Measurements from ENCODE around the gene PLD4.

PLD4 gene

GRCh38 chr14:104971447-104972240 lies 47.0 kb downstream of the PLD4 start:
- no peak for ATAC-seq
- TF ChIP-seq POU6F1 (CRISPR knock-in tag; IDR thresholded peaks at IDR 0.05; ENCODE audit: borderline replicate concordance, low read depth): no peak

- peak; percentile 9; the same call in 2 of the 3 replicates for ATAC-seq
- TF ChIP-seq OSR1 (CRISPR knock-in tag; IDR thresholded peaks at IDR 0.05) (no peak), TCF4 (CRISPR knock-in tag; IDR thresholded peaks at IDR 0.05; ENCODE audit: borderline replicate concordance) (no peak), TSHZ2 (CRISPR knock-in tag; IDR thresholded peaks at IDR 0.05) (no peak), GLIS3 (CRISPR knock-in tag; IDR thresholded peaks at IDR 0.05) (no peak), POU6F1 (CRISPR knock-in tag; IDR thresholded peaks at IDR 0.05; ENCODE audit: borderline replicate concordance, low read depth) (no peak)
Observed at GRCh38 chr14:104972301-104973134, 47.8 kb downstream of the PLD4 start.

GRCh38 chr14:104973135-104973384 lies 48.4 kb downstream of the PLD4 start:
- TF ChIP-seq PPARA (CRISPR knock-in tag; IDR thresholded peaks at IDR 0.05; ENCODE audit: borderline replicate concordance) (no peak), RARB (CRISPR knock-in tag; IDR thresholded peaks at IDR 0.05) (no peak), PATZ1 (CRISPR knock-in tag; IDR thresholded peaks at IDR 0.05; ENCODE audit: borderline replicate concordance) (peak; percentile 41; the same call in 1 of the 2 replicates)
- ATAC-seq: no peak; the same call in 1 of the 3 replicates

GRCh38 chr14:104973385-104974145 lies 48.9 kb downstream of the PLD4 start:
- ATAC-seq: peak; percentile 78
- TF ChIP-seq ESRRG (CRISPR knock-in tag; IDR thresholded peaks at IDR 0.05): no peak
- TF ChIP-seq PPARA (CRISPR knock-in tag; IDR thresholded peaks at IDR 0.05; ENCODE audit: borderline replicate concordance): no peak
- TF ChIP-seq ZNF565 (CRISPR knock-in tag; conservative IDR thresholded peaks at IDR 0.05; ENCODE audit: low read depth): no peak
- no peak for TF ChIP-seq TSHZ2 (CRISPR knock-in tag; IDR thresholded peaks at IDR 0.05)
- no peak for TF ChIP-seq ISL1 (CRISPR knock-in tag; IDR thresholded peaks at IDR 0.05)
- TF ChIP-seq ARNTL (CRISPR knock-in tag; IDR thresholded peaks at IDR 0.05; ENCODE audit: borderline replicate concordance, low read depth): no peak
- no peak for TF ChIP-seq ZC3H10 (CRISPR knock-in tag; IDR thresholded peaks at IDR 0.05)
- TF ChIP-seq ZFP30 (CRISPR knock-in tag; IDR thresholded peaks at IDR 0.05): no peak
- TF ChIP-seq ZNF8 (CRISPR knock-in tag; IDR thresholded peaks at IDR 0.05): no peak
- TF ChIP-seq CSRNP3 (CRISPR knock-in tag; IDR thresholded peaks at IDR 0.05): no peak
- no peak for TF ChIP-seq TCF4 (CRISPR knock-in tag; IDR thresholded peaks at IDR 0.05; ENCODE audit: borderline replicate concordance)
- no peak for TF ChIP-seq CSDC2 (CRISPR knock-in tag; IDR thresholded peaks at IDR 0.05)
- TF ChIP-seq ZNF70 (CRISPR knock-in tag; IDR thresholded peaks at IDR 0.05): no peak
- no peak for TF ChIP-seq POU6F1 (CRISPR knock-in tag; IDR thresholded peaks at IDR 0.05; ENCODE audit: borderline replicate concordance, low read depth)
